HuH-7 (cell line): ENCODE results near the gene EBF4.

Experiments
- DNase-seq: peaks from one replicate; pipeline ENCODE4 v3.0.0; 2011; ENCODE audit warnings: low spot score

Gene EBF4

GRCh38 chr20:2700913-2701620, 8.5 kb downstream of the EBF4 start:
- DNase-seq, result no peak

GRCh38 chr20:2701671-2702081, 9.1 kb downstream of the EBF4 start:
- DNase-seq, result no peak

GRCh38 chr20:2703716-2704475, 11.3 kb downstream of the EBF4 start:
- no peak for DNase-seq

GRCh38 chr20:2705931-2706645, 13.5 kb downstream of the EBF4 start:
- no peak for DNase-seq

GRCh38 chr20:2706688-2707352, 14.2 kb downstream of the EBF4 start:
- no peak for DNase-seq

GRCh38 chr20:2707353-2708072, 14.9 kb downstream of the EBF4 start:
- DNase-seq, result no peak

GRCh38 chr20:2708073-2708415, 15.5 kb downstream of the EBF4 start:
- no peak for DNase-seq

GRCh38 chr20:2708665-2709064, 16.1 kb downstream of the EBF4 start:
- DNase-seq, result no peak

- no peak for DNase-seq
These were observed 16.8 kb downstream of the EBF4 start for GRCh38 chr20:2709205-2709981.

- DNase-seq, result peak; percentile 53
These were observed 20.7 kb downstream of the EBF4 start for GRCh38 chr20:2713285-2713684.

GRCh38 chr20:2729251-2729713, 36.7 kb downstream of the EBF4 start:
- DNase-seq, result no peak

GRCh38 chr20:2729791-2730190, 37.2 kb downstream of the EBF4 start:
- DNase-seq, result no peak

- DNase-seq, result no peak
These were observed 42.3 kb downstream of the EBF4 start for GRCh38 chr20:2734899-2735298.

GRCh38 chr20:2736441-2736840, 43.9 kb downstream of the EBF4 start:
- DNase-seq, result no peak

- DNase-seq, result no peak
These were observed 45.9 kb downstream of the EBF4 start for GRCh38 chr20:2738331-2739041.

- no peak for DNase-seq
These were observed 46.4 kb downstream of the EBF4 start for GRCh38 chr20:2739042-2739398.

- DNase-seq, result no peak
These were observed 48.1 kb downstream of the EBF4 start for GRCh38 chr20:2740702-2741101.

- DNase-seq, result no peak
These were observed 48.9 kb downstream of the EBF4 start for GRCh38 chr20:2741463-2741862.

- no peak for DNase-seq
These were observed 49.3 kb downstream of the EBF4 start for GRCh38 chr20:2741881-2742280.

- DNase-seq, result no peak
These were observed 49.9 kb downstream of the EBF4 start for GRCh38 chr20:2742431-2742830.
